AG04450 (cell line): Measurements from ENCODE around the gene YARS1. TPM values are rescaled to one million over a fixed set of nuclear protein-coding genes. Genes with fewer than 3 reads are reported as not detected.

Experiments used
- CTCF ChIA-PET: fragments of 300-600, 350-600 bp; formaldehyde crosslinking; extraction: SDS; loops from one replicate; lab custom pipeline; 2022; ENCODE audit warnings: antibody characterized with exemption, inconsistent platforms; lab: Charles Lee
- POLR2A ChIA-PET: fragments of 350-600 bp; formaldehyde crosslinking; extraction: SDS; loops from one replicate; lab custom pipeline; 2021; ENCODE audit warnings: antibody characterized with exemption, inconsistent platforms; lab: Yijun Ruan, JAX
- DNase-seq: peaks from one replicate; pipeline ENCODE4 v3.0.0-alpha.2; 2011; ENCODE audit warnings: low read depth, low spot score
- H3K27ac ChIP-seq: one replicate; pipeline ENCODE4 v1.5.1; 2012; ENCODE audit warnings: low read depth, low read length, control low read depth
- H3K27me3 ChIP-seq: one replicate; pipeline ENCODE4 v1.6.0; 2012; ENCODE audit warnings: low read length; ENCODE audit not compliant: control insufficient read depth, insufficient read depth
- H3K4me3 ChIP-seq: 2 replicates; pipeline ENCODE4 v1.5.1; 2011; ENCODE audit warnings: mild to moderate bottlenecking, low read depth, low read length, control low read depth
- H3K9me3 ChIP-seq: 2 replicates; pipeline ENCODE4 v1.5.1; 2012; ENCODE audit warnings: low read length; ENCODE audit not compliant: control insufficient read depth, insufficient read depth
- CTCF ChIP-seq: IDR thresholded peaks from 2 replicates; pipeline ENCODE4 v1.5.1; 2011; ENCODE audit warnings: low read depth, low read length, control low read depth, inconsistent platforms
- polyA plus RNA-seq: library from polyadenylated mRNA; depleted of rRNA; stranded (reverse); fragments of >200 nt; gene quantifications from 2 replicates; pipeline ENCODE4 v1.2.3, GENCODE V29; 2011

Gene YARS1
- polyA plus RNA-seq, 1 experiment: 105 TPM

DNA sequence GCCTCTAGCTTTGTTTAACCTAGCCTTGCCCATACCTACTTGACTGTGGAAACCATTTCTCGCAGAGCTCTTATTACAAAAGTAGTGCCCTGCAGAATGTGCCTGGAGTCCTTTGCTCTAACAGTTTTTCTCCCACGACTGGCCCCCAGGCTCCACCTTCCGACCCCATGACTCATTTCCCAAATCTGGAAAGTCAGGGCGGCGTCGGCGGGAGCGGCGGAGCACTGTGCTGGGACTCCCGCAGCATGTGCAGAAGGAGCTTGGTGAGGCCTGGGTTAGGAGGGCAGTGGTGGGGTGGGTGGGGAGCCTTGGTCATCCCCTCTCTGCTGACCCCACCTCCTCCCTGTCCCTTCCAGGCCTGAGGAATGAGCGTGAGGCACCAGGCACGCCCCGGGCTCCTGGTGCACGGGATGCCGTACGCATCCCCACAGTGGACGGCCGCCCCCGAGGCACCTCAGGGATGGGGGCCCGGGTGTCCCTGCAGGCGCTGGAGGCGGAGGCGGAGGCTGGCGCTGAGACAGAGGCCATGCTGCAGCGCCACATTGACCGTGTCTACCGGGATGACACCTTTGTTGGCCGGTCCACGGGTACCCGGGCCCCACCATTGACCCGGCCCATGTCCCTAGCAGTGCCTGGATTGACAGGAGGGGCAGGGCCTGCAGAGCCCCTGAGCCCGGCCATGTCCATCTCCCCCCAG lies 47.5 kb downstream of the YARS1 start:
- Histone ChIP-seq H3K27me3 (peaks cover 2% of the 10 kb centered on the region), H3K4me3 (no peak overlapping the region)
- POLR2A ChIA-PET: interaction anchor here (1.0 to 1.5 kb wide), 2 partner anchors 16 to 66 kb away, joined by 3 to 5 read pairs; no protein-coding TSS in a partner anchor

GRCh38 chr1:32768110-32768850 lies 48.9 kb downstream of the YARS1 start:
- TF ChIP-seq CTCF: no peak
- Histone ChIP-seq H3K4me3 (no peak overlapping the region), H3K27me3 (no peaks in the 10 kb centered on the region), H3K9me3 (no peaks in the 10 kb centered on the region; the same call in 1 of the 2 replicates), H3K27ac (no peak overlapping the region)
- CTCF ChIA-PET: interaction anchor here (1.0 to 9.6 kb wide), 3 partner anchors 56 to 57 kb away, joined by 3 to 133 read pairs (median 3); no protein-coding TSS in a partner anchor
- no peak for DNase-seq
- POLR2A ChIA-PET: interaction anchor here (0.6 to 1.5 kb wide), 2 partner anchors 65 to 432 kb away, joined by 3 to 5 read pairs; partner anchors contain the start of gene MARCKSL1

More for the DNA sequence above, 47.5 kb downstream of the YARS1 start:
- no peak for TF ChIP-seq CTCF
- DNase-seq: no peak
- no peak overlapping the region for H3K27ac ChIP-seq
- no peaks in the 10 kb centered on the region; the same call in 1 of the 2 replicates for H3K9me3 ChIP-seq
- CTCF ChIA-PET: interaction anchor here (0.5 to 9.6 kb wide), 6 partner anchors 57 to 952 kb away, joined by 3 to 133 read pairs (median 4); no protein-coding TSS in a partner anchor

- CTCF ChIA-PET: interaction anchor here (1.0 to 1.2 kb wide), 2 partner anchors 55 to 56 kb away, joined by 3 read pairs; no protein-coding TSS in a partner anchor
These were observed 49.5 kb downstream of the YARS1 start for GRCh38 chr1:32767641-32768040.

GRCh38 chr1:32767156-32767555 lies 50.0 kb downstream of the YARS1 start:
- Histone ChIP-seq H3K9me3 (no peaks in the 10 kb centered on the region; the same call in 1 of the 2 replicates), H3K27me3 (no peaks in the 10 kb centered on the region), H3K4me3 (no peak overlapping the region), H3K27ac (no peak overlapping the region)
- TF ChIP-seq CTCF: no peak
- ChIA-PET CTCF (interaction anchor here (1.0 to 1.2 kb wide), 2 partner anchors 54 to 56 kb away, joined by 3 read pairs; no protein-coding TSS in a partner anchor), POLR2A (no interaction called here)
- no peak for DNase-seq

More at GRCh38 chr1:32767641-32768040, 49.5 kb downstream of the YARS1 start:
- POLR2A ChIA-PET: no interaction called here
- Histone ChIP-seq H3K4me3 (no peak overlapping the region), H3K27ac (no peak overlapping the region), H3K27me3 (no peaks in the 10 kb centered on the region), H3K9me3 (no peaks in the 10 kb centered on the region; the same call in 1 of the 2 replicates)
- no peak for TF ChIP-seq CTCF
- no peak for DNase-seq
